HG02943 (cell line): Measurements from ENCODE around the gene NTN5.
"Not testable (repeated sequence)": the region's sequence is repeated elsewhere in the genome, so short reads cannot be mapped to it uniquely, and the experiment has no call there.

Experiments
- ATAC-seq: cut with Tn5 transposase; IDR thresholded peaks from one replicate; pipeline ENCODE4 v1.9.1; 2021; ENCODE audit warnings: mild to moderate bottlenecking, low read depth, moderate library complexity; ENCODE audit not compliant: unreplicated experiment

NTN5 gene

GRCh38 chr19:48672994-48673393 lies at the start of gene NTN5:
Gene NTN5 (minus strand): TSS chr19:48673017. CDS start chr19:48670986, 2,031 bp downstream.
- no peak for ATAC-seq

GRCh38 chr19:48722196-48722708 lies 49.4 kb upstream of the NTN5 start:
- ATAC-seq, result no peak

GRCh38 chr19:48720613-48721296 lies 47.9 kb upstream of the NTN5 start:
- ATAC-seq, result peak; percentile 74

GRCh38 chr19:48720251-48720612 lies 47.4 kb upstream of the NTN5 start:
- no peak for ATAC-seq

- ATAC-seq, result no peak
Measured at GRCh38 chr19:48719263-48720171, 46.7 kb upstream of the NTN5 start, which contains the start of gene MAMSTR. Gene MAMSTR (minus strand): TSS chr19:48719725. CDS start chr19:48719031, 694 bp downstream.

- no peak for ATAC-seq
Measured at GRCh38 chr19:48718711-48719231, 46.0 kb upstream of the NTN5 start.

GRCh38 chr19:48718106-48718505 lies 45.3 kb upstream of the NTN5 start:
- ATAC-seq, result not testable (repeated sequence)

GRCh38 chr19:48716562-48717291 lies 43.9 kb upstream of the NTN5 start:
- ATAC-seq, result no peak

GRCh38 chr19:48715681-48716171 lies 42.9 kb upstream of the NTN5 start:
- ATAC-seq, result no peak

GRCh38 chr19:48714759-48715675 lies 42.2 kb upstream of the NTN5 start:
- no peak for ATAC-seq

GRCh38 chr19:48713864-48714755 lies 41.3 kb upstream of the NTN5 start:
- peak; percentile 88 for ATAC-seq

GRCh38 chr19:48713041-48713863 lies 40.4 kb upstream of the NTN5 start:
- ATAC-seq, result no peak

GRCh38 chr19:48711106-48711662 lies 38.4 kb upstream of the NTN5 start:
- no peak for ATAC-seq

- ATAC-seq, result no peak
Measured at GRCh38 chr19:48708471-48708870, 35.7 kb upstream of the NTN5 start.

- no peak for ATAC-seq
Measured at GRCh38 chr19:48705431-48705830, 32.6 kb upstream of the NTN5 start.

GRCh38 chr19:48703316-48703715 lies 30.5 kb upstream of the NTN5 start:
- ATAC-seq, result no peak

- no peak for ATAC-seq
Measured at GRCh38 chr19:48702701-48703100, 29.9 kb upstream of the NTN5 start.
